BJ (cell line): ENCODE measurements around the gene KBTBD13. TPM values are rescaled to one million over a fixed set of nuclear protein-coding genes. Genes with fewer than 3 reads are reported as not detected.
"Not testable (repeated sequence)": the region's sequence is repeated elsewhere in the genome, so short reads cannot be mapped to it uniquely, and the experiment has no call there.

ENCODE experiments used
- CTCF ChIA-PET: fragments of 350-600 bp; formaldehyde crosslinking; extraction: SDS; loops from one replicate; lab custom pipeline; 2021; ENCODE audit warnings: antibody characterized with exemption, inconsistent platforms; lab: Yijun Ruan, JAX
- POLR2A ChIA-PET: fragments of 300-600 bp; sonication (Branson Sonifier 250); formaldehyde crosslinking; extraction: SDS; loops from one replicate; lab custom pipeline; 2021; ENCODE audit warnings: antibody characterized with exemption; lab: Charles Lee
- DNase-seq: peaks from one replicate; pipeline ENCODE4 v3.0.0-alpha.2; 2011; ENCODE audit warnings: low read depth
- H3K27me3 ChIP-seq: 2 replicates; pipeline ENCODE4 v1.6.0; 2011; ENCODE audit warnings: low read length; ENCODE audit not compliant: control insufficient read depth, insufficient read depth
- H3K36me3 ChIP-seq: 2 replicates; pipeline ENCODE4 v1.5.1; 2011; ENCODE audit warnings: low read length; ENCODE audit not compliant: control insufficient read depth, insufficient read depth
- H3K4me3 ChIP-seq: 2 replicates; pipeline ENCODE4 v1.5.1; 2011; ENCODE audit warnings: low read depth, mild to moderate bottlenecking, control low read depth, low read length
- CTCF ChIP-seq: IDR thresholded peaks from 2 replicates; pipeline ENCODE4 v1.5.1; 2011; ENCODE audit warnings: low read depth, mild to moderate bottlenecking, control low read depth, inconsistent platforms, low read length, moderate library complexity; ENCODE audit not compliant: insufficient read depth
- polyA plus RNA-seq: library from polyadenylated mRNA; depleted of rRNA; stranded (reverse); fragments of >200 nt; gene quantifications from 2 replicates; pipeline ENCODE4 v1.2.3, GENCODE V29; 2011

KBTBD13 gene
- polyA plus RNA-seq, 1 experiment, result not detected

GRCh38 chr15:65092911-65093792 is 16.6 kb downstream of the KBTBD13 start:
- Histone ChIP-seq H3K4me3 (no peak overlapping the region), H3K27me3 (no peaks in the 10 kb centered on the region), H3K36me3 (peaks cover 5% of the 10 kb centered on the region)
- CTCF ChIA-PET, result interaction anchor here (0.8 to 2.2 kb wide), 2 partner anchors 8 to 59 kb away, joined by 3 to 13 read pairs; no protein-coding TSS in a partner anchor
- POLR2A ChIA-PET, result interaction anchor here (0.6 kb wide), 1 partner anchor 221 kb away, joined by 13 read pairs; no protein-coding TSS in a partner anchor
- no peak for TF ChIP-seq CTCF
- no peak for DNase-seq

- H3K36me3 ChIP-seq, POLR2A ChIA-PET, CTCF ChIA-PET, H3K27me3 ChIP-seq, H3K4me3 ChIP-seq, DNase-seq: not testable (repeated sequence)
Measured at GRCh38 chr15:65093793-65094170, 17.2 kb downstream of the KBTBD13 start.

- Histone ChIP-seq H3K4me3 (no peak overlapping the region), H3K36me3 (peaks cover 8% of the 10 kb centered on the region), H3K27me3 (no peaks in the 10 kb centered on the region)
- CTCF ChIA-PET, result interaction anchor here (1.0 kb wide), 1 partner anchor 56 kb away, joined by 3 read pairs; no protein-coding TSS in a partner anchor
- DNase-seq, result no peak
- POLR2A ChIA-PET, result no interaction called here
- TF ChIP-seq CTCF, result no peak
Measured at GRCh38 chr15:65094294-65094995, 17.9 kb downstream of the KBTBD13 start.

GRCh38 chr15:65095011-65095746 is 18.6 kb downstream of the KBTBD13 start:
- ChIA-PET POLR2A (no interaction called here), CTCF (interaction anchor here (0.6 to 1.5 kb wide), 6 partner anchors 8 to 364 kb away, joined by 3 to 13 read pairs (median 4); no protein-coding TSS in a partner anchor)
- no peak for TF ChIP-seq CTCF
- Histone ChIP-seq H3K36me3 (peaks cover 9% of the 10 kb centered on the region), H3K27me3 (no peaks in the 10 kb centered on the region), H3K4me3 (no peak overlapping the region)
- DNase-seq, result no peak

GRCh38 chr15:65095747-65096104 is 19.2 kb downstream of the KBTBD13 start:
- ChIA-PET CTCF (interaction anchor here (0.6 to 1.6 kb wide), 7 partner anchors 9 to 365 kb away, joined by 3 to 13 read pairs (median 3); no protein-coding TSS in a partner anchor), POLR2A (no interaction called here)
- no peaks in the 10 kb centered on the region for H3K27me3 ChIP-seq
- no peak for DNase-seq
- no peak for TF ChIP-seq CTCF
- no peak overlapping the region for H3K4me3 ChIP-seq
- H3K36me3 ChIP-seq, result peaks cover 13% of the 10 kb centered on the region
